Activated CD8-positive, alpha-beta T cell treated with anti-CD3 and anti-CD28 coated beads, Interleukin-2, amount 10 ng/mL, durations not matched to agents 7 days and 5 days (primary cell): ENCODE results near the gene SDHAF1. TPM values are rescaled to one million over a fixed set of nuclear protein-coding genes. Genes with fewer than 3 reads are reported as not detected.

Experiments used
- total RNA-seq, 2 experiments: library from RNA; stranded (reverse); gene quantifications; one replicate each; pipeline ENCODE4 v1.2.3, GENCODE V29; 2021

SDHAF1 gene
- total RNA-seq, 2 experiments from 2014 or later: 20.1 to 21.4 TPM

Other genes with a start within 250 kb of the SDHAF1 start
- gene U2AF1L4, start 249.8 kb upstream of the SDHAF1 start, total RNA-seq: 10 to 100 TPM; 23.3 to 24.0 TPM
- 10 to 100 TPM; 44.1 to 48.2 TPM for gene PSENEN, start 249.5 kb upstream of the SDHAF1 start, total RNA-seq
- 10 to 100 TPM; 10.5 to 12.4 TPM for gene LIN37, start 246.6 kb upstream of the SDHAF1 start, total RNA-seq
- under 1 TPM in 1 of 2 experiments, not detected in 1; 0.65 TPM for gene HSPB6, start 238.2 kb upstream of the SDHAF1 start, total RNA-seq
- 10 to 100 TPM; 48.0 to 54.6 TPM for gene PROSER3, start 237.0 kb upstream of the SDHAF1 start, total RNA-seq
- 10 to 100 TPM; 66.6 to 71.0 TPM for gene ARHGAP33, start 219.6 kb upstream of the SDHAF1 start, total RNA-seq
- gene PRODH2, start 182.3 kb upstream of the SDHAF1 start, total RNA-seq: not detected
- gene NPHS1, start 142.7 kb upstream of the SDHAF1 start, total RNA-seq: not detected
- gene KIRREL2, start 138.3 kb upstream of the SDHAF1 start, total RNA-seq: 1 to 10 TPM; 1.9 to 2.2 TPM
- gene APLP1, start 126.6 kb upstream of the SDHAF1 start, total RNA-seq: 1 to 10 TPM in 1 of 2 experiments, under 1 TPM in 1; 0.87 to 1.4 TPM
- gene NFKBID, start 94.6 kb upstream of the SDHAF1 start, total RNA-seq: 10 to 100 TPM; 39.0 to 40.7 TPM
- 100 to 1,000 TPM; 196 to 216 TPM for gene HCST, start 92.7 kb upstream of the SDHAF1 start, total RNA-seq
- under 1 TPM; 0.52 to 0.71 TPM for gene TYROBP, start 86.9 kb upstream of the SDHAF1 start, total RNA-seq
- 10 to 100 TPM in 1 of 2 experiments, 1 to 10 TPM in 1; 9.8 to 10.3 TPM for gene LRFN3, start 58.8 kb upstream of the SDHAF1 start, total RNA-seq
- 1 to 10 TPM; 1.8 to 2.6 TPM for gene SYNE4, start 13.6 kb downstream of the SDHAF1 start, total RNA-seq
- gene ALKBH6, start 19.0 kb downstream of the SDHAF1 start, total RNA-seq: 10 to 100 TPM; 43.3 to 47.2 TPM
- gene CLIP3, start 37.7 kb downstream of the SDHAF1 start, total RNA-seq: 1 to 10 TPM in 1 of 2 experiments, under 1 TPM in 1; 0.74 to 1.7 TPM
- gene THAP8, start 59.1 kb downstream of the SDHAF1 start, total RNA-seq: 1 to 10 TPM; 5.7 to 5.8 TPM
- gene WDR62, start 59.7 kb downstream of the SDHAF1 start, total RNA-seq: 10 to 100 TPM; 43.6 to 44.5 TPM
- gene OVOL3, start 116.0 kb downstream of the SDHAF1 start, total RNA-seq: under 1 TPM in 1 of 2 experiments, not detected in 1; 0.58 TPM
- 10 to 100 TPM; 50.5 to 57.3 TPM for gene POLR2I, start 119.7 kb downstream of the SDHAF1 start, total RNA-seq
- 100 to 1,000 TPM; 186 to 200 TPM for gene TBCB, start 120.3 kb downstream of the SDHAF1 start, total RNA-seq
- 100 to 1,000 TPM; 547 to 569 TPM for gene CAPNS1, start 144.9 kb downstream of the SDHAF1 start, total RNA-seq
- not detected for gene COX7A1, start 157.3 kb downstream of the SDHAF1 start, total RNA-seq
- gene ZNF565, start 219.5 kb downstream of the SDHAF1 start, total RNA-seq: 1 to 10 TPM; 2.2 to 2.7 TPM
- 10 to 100 TPM; 61.7 to 63.8 TPM for gene ZNF146, start 219.9 kb downstream of the SDHAF1 start, total RNA-seq